Lung (tissue), 12 donors: ENCODE results near the gene HCRT. TPM values are rescaled to one million over a fixed set of nuclear protein-coding genes. Genes with fewer than 3 reads are reported as not detected.

Source experiments
- ATAC-seq: fragments of 200-7000 bp; cut with Tn5 transposase; one replicate; pipeline ENCODE4 v1.9.1; 2020; ENCODE audit warnings: moderate number of reproducible peaks; ENCODE audit not compliant: insufficient read depth, low FRiP score
- DNase-seq, 3 donors: peaks; one replicate each; pipeline ENCODE4 v3.0.0-alpha.2; 2013 to 2017
- H3K27ac ChIP-seq, 2 donors: one replicate each; pipeline ENCODE4 v1.5.1; 2013; ENCODE audit warnings: mild to moderate bottlenecking in 2 of 2, moderate library complexity in 2 of 2, control low read depth in 1 of 2, inconsistent platforms in 1 of 2, low read depth in 1 of 2, low read length in 1 of 2
- H3K27me3 ChIP-seq, 3 donors: one replicate each; pipeline ENCODE4 v1.5.1; 2013; ENCODE audit warnings: low read length in 2 of 3; ENCODE audit not compliant: control insufficient read depth in 3 of 3, insufficient read depth in 3 of 3
- H3K36me3 ChIP-seq, 4 donors: one replicate each; pipeline ENCODE4 v1.5.1; 2013; ENCODE audit warnings: low read length in 4 of 4, mild to moderate bottlenecking in 1 of 4, moderate library complexity in 1 of 4; ENCODE audit not compliant: control insufficient read depth in 4 of 4, insufficient read depth in 4 of 4
- H3K4me1 ChIP-seq, 5 donors: one replicate each; pipeline ENCODE4 v1.5.1; 2013; ENCODE audit warnings: low read length in 5 of 5, mild to moderate bottlenecking in 2 of 5, moderate library complexity in 1 of 5; ENCODE audit not compliant: control insufficient read depth in 5 of 5, insufficient read depth in 5 of 5
- H3K4me3 ChIP-seq: one replicate; pipeline ENCODE4 v1.5.1; 2013; ENCODE audit warnings: mild to moderate bottlenecking, control low read depth, moderate library complexity
- H3K9ac ChIP-seq, 2 donors: one replicate each; pipeline ENCODE4 v1.5.1; 2013; ENCODE audit warnings: low read length in 2 of 2, control low read depth in 1 of 2; ENCODE audit not compliant: insufficient read depth in 1 of 2
- H3K9me3 ChIP-seq, 4 donors: one replicate each; pipeline ENCODE4 v1.5.1; 2013; ENCODE audit warnings: low read length in 3 of 4, mild to moderate bottlenecking in 1 of 4, moderate library complexity in 1 of 4; ENCODE audit not compliant: control insufficient read depth in 4 of 4, insufficient read depth in 3 of 4
- WGBS, 2 donors: extraction: QIAGEN DNeasy Blood & Tissue Kit; methylation state at CpG; one replicate each; pipeline ENCODE4 v1.1.7; 2013; 5-methylcytosine and 5-hydroxymethylcytosine counted together
- polyA plus RNA-seq, 2 donors: library from polyadenylated mRNA; stranded (reverse); fragments of 200-250 nt; gene quantifications; one replicate each; pipeline ENCODE4 v1.2.1, GENCODE V29; 2013
- total RNA-seq, 2 donors: library from RNA; depleted of rRNA in 1 of 2; stranded (reverse); fragments of >200 nt in 1 of 2; gene quantifications; one replicate each; pipeline ENCODE4 v1.2.1, GENCODE V29; 2014 to 2021
- TF ChIP-seq, protein P1 (sequence below): IDR thresholded peaks from 2 replicates; pipeline ENCODE4 v1.5.1; 2012; ENCODE audit warnings: mild to moderate bottlenecking; ENCODE audit errors: control extremely low read depth, extremely low read depth
- donor health status: control.
- donor health status: control.
- donor health status: Bipolar disorder and iron deficiency.
- donor health status: healthy.
- donor health status: DM: yes; HTN: yes; CAD: no.

Gene HCRT
- total and polyA plus RNA-seq, 4 donors, result not detected

DNA sequence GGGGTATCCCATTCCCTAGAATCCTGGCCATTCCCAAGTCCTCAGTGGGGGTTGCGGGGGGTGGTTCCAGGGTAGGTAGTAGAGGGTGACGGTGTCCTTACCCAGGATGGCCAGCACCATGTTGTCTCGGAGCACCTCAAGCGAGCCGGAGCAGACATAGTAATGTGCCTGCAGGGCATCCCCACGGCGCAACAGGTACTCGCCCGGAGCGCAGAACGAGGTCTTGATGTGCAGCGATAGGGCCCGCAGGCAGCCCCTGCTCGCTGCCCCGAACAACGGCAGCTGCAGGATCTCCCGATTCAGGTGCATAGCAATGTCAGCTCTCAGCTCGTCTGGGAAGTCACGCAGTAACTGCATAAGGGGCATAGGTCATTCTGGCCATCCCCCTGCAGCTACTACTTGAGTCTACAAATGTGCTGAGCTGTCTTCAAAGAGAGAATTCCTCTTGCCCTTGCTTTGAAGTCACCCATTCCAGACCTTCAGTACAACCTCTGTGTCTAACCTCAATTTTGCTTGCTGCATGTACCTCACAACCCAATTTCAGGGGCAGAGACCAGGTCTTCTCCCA lies 19.0 kb downstream of the HCRT start:
- no peak for ATAC-seq
- TF ChIP-seq, protein P1, sequence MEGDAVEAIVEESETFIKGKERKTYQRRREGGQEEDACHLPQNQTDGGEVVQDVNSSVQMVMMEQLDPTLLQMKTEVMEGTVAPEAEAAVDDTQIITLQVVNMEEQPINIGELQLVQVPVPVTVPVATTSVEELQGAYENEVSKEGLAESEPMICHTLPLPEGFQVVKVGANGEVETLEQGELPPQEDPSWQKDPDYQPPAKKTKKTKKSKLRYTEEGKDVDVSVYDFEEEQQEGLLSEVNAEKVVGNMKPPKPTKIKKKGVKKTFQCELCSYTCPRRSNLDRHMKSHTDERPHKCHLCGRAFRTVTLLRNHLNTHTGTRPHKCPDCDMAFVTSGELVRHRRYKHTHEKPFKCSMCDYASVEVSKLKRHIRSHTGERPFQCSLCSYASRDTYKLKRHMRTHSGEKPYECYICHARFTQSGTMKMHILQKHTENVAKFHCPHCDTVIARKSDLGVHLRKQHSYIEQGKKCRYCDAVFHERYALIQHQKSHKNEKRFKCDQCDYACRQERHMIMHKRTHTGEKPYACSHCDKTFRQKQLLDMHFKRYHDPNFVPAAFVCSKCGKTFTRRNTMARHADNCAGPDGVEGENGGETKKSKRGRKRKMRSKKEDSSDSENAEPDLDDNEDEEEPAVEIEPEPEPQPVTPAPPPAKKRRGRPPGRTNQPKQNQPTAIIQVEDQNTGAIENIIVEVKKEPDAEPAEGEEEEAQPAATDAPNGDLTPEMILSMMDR, result no peak
- H3K4me1 ChIP-seq, result peaks cover 0 to 3% (median 0%) of the 10 kb centered on the region in 5 donors
- H3K9me3 ChIP-seq, result no peaks in the 10 kb centered on the region
- DNase-seq, result no peak
- WGBS, 2 donors, result 92 to 93% methylated on average over 19 of the region's 19 CpGs
- H3K27ac ChIP-seq, result no peak overlapping the region
- peaks cover 0 to 4% (median 0%) of the 10 kb centered on the region in 3 donors for H3K27me3 ChIP-seq
- no peaks in the 10 kb centered on the region for H3K36me3 ChIP-seq
- H3K4me3 ChIP-seq, result no peak overlapping the region
- no peak overlapping the region for H3K9ac ChIP-seq

DNA sequence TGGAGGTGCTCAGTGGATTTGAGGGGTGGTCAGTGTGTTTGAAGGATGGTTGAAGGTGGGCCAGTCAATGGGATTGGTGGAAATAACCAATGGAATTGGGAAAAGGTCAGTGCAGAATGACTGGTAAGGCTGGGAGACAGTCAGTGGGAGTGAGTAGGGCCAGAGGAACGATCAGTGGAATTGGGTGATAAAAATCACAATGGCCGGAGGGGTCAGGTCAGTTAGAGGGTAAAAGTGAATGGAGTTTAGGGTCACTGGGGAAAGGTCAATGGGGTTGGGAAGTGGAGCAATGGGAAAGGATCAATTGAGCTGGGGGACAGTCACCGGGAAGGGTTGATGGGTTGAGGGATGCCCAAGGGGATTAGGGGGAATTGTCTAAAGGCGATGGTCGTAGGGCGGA lies 19.5 kb downstream of the HCRT start:
- Histone ChIP-seq H3K27me3 (no peaks in the 10 kb centered on the region), H3K4me3 (no peak overlapping the region), H3K9ac (no peak overlapping the region), H3K36me3 (no peaks in the 10 kb centered on the region), H3K4me1 (peaks cover 0 to 5% (median 0%) of the 10 kb centered on the region in 5 donors), H3K9me3 (no peaks in the 10 kb centered on the region), H3K27ac (no peak overlapping the region)
- no peak for DNase-seq
- WGBS, 2 donors, result 91 to 93% methylated on average over 6 of the region's 6 CpGs
- ATAC-seq, result no peak
- TF ChIP-seq, protein P1, result no peak

DNA sequence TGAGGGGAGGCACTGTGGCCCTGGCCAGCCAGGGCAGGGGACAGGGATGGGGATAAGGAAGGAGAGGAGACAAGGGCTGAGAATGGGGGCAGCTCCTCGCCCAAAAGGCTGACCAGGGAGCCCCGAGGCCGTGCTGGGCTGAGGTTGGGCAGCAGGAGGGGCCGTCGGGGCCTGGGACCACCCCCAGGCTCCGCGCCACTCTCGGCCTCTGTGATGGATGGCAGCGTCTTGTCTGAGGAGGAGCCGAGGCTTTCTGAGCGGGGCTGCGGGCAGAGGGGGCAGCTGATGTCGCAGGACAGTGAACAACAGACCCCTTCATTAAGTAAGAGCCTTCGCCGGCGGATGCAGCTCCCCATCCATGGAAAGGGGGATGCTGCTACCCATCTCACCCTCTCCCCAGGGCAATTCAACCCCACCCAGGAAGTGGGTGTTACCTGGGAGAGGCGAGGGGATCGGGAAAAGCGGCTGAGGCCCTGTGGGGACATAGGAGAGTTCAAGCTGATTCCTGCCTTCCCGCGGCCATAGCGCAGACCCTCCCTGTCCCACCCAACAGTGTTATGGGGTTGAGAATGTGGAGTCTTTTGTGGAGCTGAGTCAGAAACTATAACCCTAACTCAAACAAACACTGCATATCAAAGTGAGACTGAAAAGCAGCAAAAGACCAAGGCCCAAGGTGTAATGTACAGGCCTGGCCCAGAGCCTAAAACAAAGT lies 21.4 kb downstream of the HCRT start:
- TF ChIP-seq, protein P1, result no peak
- DNase-seq (no peak), ATAC-seq (no peak)
- H3K9me3 ChIP-seq, result no peaks in the 10 kb centered on the region
- 68 to 73% methylated on average over 18 to 22 of the region's 22 CpGs for WGBS, 2 donors
- H3K9ac ChIP-seq, result no peak overlapping the region
- H3K27ac ChIP-seq, result no peak overlapping the region
- no peaks in the 10 kb centered on the region for H3K36me3 ChIP-seq
- H3K27me3 ChIP-seq, result no peaks in the 10 kb centered on the region
- peaks cover 0 to 16% (median 5%) of the 10 kb centered on the region in 5 donors for H3K4me1 ChIP-seq
- H3K4me3 ChIP-seq, result no peak overlapping the region
